COLO668 (cell line): ENCODE measurements around the gene SERPINB6.
"Not testable (repeated sequence)": the region's sequence is repeated elsewhere in the genome, so short reads cannot be mapped to it uniquely, and the experiment has no call there.

Source experiments
- DNase-seq: peaks from one replicate; lab custom pipeline; 2025; ENCODE audit not compliant: unreplicated experiment; lab: John Stamatoyannopoulos, UW

Gene SERPINB6

DNA sequence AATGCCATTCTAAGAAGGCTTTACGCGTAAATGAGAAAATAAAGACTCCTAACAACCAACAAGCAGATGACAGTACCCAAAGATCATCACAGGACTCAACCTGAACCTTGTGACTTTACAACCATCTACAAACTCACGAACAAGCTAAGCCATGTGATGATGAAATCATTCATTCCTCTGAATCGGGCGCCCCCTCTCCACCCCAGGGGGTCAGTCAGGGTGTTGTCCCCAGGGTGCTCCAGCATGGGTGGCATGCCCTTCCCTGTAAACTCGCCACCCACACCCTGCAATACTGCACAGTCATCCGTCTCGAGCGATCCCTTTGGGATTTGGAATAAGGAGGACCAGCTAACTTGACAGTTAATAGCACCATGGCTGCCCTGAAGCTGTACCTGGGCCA, 12.6 kb downstream of the SERPINB6 start:
- no peak for DNase-seq

DNA sequence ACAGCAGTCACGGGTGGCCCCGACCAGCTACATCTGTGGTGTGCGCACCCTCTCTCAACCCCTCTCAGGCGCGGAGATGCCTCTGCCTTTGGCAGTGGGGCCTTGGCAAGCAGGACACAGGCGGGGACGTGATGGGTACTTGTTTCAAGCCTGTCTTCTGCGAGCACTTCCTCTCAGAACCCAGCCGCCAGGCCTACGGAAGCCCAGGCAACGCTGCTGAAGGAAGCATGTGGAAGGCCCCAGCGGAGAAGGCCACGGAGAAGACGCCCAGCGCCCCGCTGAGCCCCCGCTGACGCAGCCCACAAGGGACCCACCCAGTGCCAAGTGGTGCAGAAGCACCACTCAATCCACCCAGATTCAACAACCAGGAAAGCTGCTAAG, 13.0 kb downstream of the SERPINB6 start:
- DNase-seq: no peak

DNA sequence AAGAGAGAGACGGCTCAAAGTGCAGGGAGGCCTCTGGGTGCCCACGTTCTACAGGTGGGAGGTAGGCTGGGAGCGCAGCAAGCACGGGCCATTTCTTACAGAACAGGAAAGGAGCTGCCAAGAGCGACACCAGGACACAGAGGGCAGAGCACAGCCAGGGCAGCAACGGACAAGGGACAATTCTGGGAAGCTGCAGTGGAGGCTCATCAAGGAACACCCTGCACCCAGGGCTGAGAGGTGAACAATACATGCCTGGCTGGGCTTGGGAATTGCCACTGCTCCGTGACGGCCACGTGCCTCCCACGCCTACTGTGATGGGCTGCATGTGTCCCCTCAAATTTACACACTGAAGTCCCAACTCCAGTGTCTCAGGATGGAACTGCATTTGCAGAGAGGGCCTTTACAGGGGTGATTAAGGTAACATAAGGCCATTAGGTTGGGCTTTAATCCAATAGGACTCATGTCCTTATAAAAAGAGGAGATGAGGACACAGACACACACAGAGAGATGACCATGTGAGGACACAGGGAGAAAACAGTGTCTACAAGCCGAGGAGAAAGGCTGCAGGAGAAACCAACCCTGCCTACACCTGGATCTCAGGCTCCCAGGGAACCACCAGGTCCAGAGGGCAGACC, 13.6 kb downstream of the SERPINB6 start:
- DNase-seq: no peak

DNA sequence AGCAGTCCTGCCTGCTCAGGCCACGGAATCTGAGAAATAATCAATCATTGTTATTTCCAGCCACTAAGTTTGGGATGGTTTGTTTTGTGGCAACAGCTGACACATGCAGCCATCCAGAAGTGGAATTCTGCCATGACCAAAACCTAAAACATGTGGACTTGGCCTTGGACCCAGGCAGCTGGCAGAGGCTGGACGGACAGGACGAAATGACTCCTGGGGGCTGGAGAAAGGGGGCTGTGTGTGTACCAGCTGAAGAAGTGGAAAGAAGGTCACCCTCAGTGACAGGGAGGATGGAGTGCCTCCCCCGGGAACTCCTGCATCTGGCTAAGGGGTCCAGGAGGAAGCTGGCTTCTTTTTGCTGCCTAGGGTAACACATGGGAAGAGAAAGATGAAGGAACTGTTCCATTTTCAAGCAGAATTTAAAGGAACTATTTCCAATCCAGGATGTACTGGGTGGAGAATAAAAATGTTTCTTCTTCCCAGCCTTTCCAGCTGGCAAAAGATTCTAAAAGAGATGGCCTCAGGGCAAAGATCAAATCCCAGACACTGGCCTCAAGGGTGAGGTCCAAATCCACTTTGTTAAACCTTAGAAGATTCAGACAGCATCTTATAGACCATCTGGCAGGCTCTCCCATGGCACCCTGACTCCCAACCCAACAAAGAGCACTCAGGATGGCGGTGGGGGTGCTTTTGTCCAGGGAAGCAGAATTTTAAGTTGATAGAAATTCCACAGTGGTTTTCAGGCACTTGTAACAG, 14.3 kb downstream of the SERPINB6 start:
- no peak for DNase-seq

- DNase-seq: no peak
These were observed 18.3 kb downstream of the SERPINB6 start for GRCh38 chr6:2953098-2953497.

DNA sequence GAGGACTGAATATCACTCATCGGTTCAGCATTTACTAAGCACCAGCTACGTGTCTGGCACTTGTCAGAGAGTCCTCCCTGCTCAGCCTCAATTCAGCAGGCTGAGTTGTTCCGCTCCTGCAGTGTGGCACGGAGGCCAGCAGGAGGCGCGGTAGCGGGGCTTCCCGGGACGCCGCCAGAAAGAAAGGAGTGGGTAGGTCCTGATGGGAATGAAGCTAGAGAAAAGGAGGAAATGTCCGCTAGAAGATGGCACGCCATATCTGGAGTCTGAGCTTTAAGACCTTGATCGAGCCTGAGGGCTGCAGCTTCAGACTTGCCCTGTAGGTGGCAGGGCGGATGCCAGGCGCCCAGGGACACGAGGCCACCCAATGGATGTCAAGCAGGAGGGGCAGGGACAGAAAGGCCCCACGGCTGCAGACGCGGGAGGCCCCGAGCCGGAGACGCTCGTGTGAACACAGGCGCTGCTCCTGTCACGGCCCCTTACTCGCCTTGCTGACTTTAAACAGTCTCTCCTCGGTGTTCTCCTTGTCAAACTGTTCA, 18.7 kb downstream of the SERPINB6 start:
- DNase-seq: peak; percentile 22

DNA sequence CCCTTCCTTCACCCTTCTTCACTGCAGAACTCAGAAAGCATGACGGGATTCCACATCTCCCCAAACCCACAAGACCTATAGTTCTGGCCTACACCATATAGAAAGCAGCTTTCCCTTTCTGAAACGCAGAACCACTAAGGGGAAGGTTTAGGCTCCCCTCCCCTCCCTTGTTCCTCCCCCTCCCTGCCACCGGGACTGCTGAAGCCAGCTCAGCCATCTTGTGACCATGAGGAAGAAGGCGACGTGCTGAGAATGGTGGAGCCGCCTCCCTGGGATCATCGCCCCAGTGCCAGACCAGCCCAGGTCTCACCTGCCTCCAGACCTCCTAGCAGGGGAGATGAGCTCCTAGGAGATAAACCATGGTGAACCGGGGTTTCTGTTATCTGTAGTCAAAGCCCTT, 19.6 kb downstream of the SERPINB6 start:
- no peak for DNase-seq

DNA sequence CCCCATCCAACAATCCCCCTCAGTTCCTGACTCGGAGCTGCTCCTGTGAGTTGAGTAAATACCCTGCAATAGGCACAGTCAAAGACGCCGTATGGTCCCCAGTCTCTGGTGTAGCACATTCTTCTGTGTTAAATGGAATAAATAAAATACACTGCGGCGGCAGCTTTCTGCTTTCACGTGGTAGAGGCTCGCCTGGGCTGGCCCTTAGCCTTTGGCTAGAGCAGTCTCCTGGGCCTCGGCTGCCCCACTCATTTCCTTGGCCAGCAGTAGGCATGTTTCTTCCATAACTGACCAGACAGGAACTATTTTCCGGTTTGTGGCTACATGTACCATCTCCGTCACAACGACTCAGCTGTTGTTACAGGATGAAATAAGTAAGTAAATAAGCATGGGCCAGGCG, 20.7 kb downstream of the SERPINB6 start:
- no peak for DNase-seq

- DNase-seq: no peak
These were observed 21.8 kb downstream of the SERPINB6 start for GRCh38 chr6:2949536-2950083.

DNA sequence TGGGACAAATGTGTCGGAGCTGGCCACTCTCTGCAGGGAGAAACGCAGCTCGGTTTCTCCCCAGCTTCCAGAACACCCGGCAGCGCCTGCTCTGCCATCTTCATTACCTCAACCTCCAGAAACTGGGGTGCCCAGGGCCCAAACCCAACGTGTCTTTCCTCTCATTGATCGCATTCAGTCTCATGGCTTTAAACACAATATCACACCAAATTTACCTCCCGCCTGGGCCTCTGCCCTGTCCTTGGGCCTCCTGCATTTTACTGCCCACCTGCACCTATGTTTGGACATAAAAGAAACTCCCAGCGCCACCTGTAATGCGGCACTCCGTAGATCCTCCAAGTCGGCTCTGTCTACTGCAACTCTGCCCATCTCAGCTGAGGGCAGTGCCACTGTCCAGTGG, 22.2 kb downstream of the SERPINB6 start:
- DNase-seq: no peak

GRCh38 chr6:2948228-2949025, 22.9 kb downstream of the SERPINB6 start:
- DNase-seq: no peak

DNA sequence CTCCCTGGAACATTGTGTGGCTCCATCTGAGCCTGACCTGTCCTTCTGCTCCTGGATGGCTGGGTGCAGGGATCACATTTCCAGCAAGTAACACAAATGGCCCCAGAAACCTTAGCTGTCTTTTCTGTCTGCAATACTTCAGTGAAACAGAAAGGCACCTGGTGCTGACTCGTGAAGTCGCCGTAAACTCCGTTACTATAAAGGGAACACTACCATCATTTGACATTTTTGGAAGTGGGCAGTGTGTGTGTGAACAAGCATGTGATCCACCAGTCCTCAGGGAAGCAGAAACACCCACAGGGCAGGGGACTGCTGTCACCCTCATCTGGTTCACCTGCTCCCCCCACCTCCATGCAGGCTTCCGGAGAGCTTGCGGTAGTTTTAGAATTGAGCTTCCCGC, 23.9 kb downstream of the SERPINB6 start:
- no peak for DNase-seq

DNA sequence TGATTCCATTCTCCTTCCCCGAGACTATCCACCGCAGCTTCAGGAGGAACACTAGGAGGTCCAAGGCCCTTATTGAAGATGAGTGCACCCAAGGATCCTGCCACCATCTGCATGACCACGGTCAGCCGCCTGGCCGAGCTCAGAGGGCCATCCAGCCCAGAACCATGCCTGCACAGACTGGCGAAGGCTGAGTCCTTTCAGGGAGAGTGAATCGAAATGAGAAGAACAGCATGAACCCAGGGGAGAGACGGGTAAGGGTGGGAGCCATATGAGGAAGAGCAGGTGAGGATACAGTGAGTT, 26.3 kb downstream of the SERPINB6 start:
- no peak for DNase-seq

- DNase-seq: no peak
These were observed 26.8 kb downstream of the SERPINB6 start for GRCh38 chr6:2944405-2945152.

- no peak for DNase-seq
These were observed 27.8 kb downstream of the SERPINB6 start for GRCh38 chr6:2943564-2943955.

- no peak for DNase-seq
These were observed 28.3 kb downstream of the SERPINB6 start for GRCh38 chr6:2942914-2943563.

- DNase-seq: not testable (repeated sequence)
These were observed 29.3 kb downstream of the SERPINB6 start for GRCh38 chr6:2942116-2942515.

DNA sequence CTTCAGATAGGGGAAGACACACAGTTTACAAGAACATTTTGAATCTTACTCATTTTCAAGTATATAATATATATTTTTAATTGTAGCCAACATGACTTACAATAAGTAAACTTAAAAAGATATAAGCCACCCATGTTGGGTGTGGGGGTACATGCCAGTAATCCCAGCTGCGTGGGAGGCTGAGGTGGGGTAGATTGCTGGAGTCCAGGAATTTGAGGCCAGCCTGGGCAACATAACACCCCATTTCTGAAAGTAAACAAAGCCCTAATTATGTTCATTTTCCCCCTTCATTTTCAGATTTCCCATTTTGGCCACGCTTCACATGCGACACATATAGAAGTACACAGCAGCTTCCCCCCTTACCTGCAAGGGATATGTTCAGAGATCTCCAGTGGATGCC, 30.5 kb downstream of the SERPINB6 start:
- no peak for DNase-seq

DNA sequence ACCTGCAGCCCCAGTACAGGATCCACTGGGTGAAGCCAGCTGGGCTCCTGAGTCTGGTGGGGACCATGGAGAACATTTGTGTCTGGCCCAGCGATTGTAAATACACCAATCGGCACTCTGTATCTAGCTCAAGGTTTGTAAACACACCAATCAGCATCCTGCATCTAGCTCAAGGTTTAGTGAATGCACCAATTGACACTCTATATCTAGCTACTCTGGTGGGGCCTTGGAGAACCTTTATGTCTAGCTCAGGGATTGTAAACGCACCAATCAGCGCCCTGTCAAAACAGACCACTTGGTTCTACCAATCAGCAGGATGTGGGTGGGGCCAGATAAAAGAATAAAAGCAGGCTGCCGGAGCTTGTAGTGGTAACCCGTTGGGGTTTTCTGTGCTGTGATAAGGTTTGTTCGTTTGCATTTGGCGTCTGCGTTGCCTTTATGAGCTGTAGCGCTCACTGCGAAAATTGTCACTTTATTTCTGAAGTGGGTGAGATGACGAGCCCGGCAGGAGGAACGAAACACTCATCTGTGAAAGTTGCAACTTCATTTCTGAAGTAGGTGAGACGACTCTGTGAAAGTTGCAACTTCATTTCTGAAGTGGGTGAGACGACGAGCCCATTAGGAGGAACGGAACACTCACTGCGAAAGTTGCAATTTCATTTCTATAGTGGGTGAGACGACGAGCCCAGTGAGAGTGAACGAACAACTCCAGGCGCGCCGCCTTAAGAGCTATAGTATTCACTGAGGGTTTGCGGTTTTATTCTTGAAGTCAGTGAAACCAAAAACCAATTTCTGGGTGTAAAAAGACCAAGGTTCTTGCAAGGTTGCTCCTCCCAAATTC, 31.1 kb downstream of the SERPINB6 start:
- DNase-seq: no peak
